GM21447 (cell line): ENCODE measurements around the gene SORCS2.
"Not testable (repeated sequence)": the region's sequence is repeated elsewhere in the genome, so short reads cannot be mapped to it uniquely, and the experiment has no call there.

ENCODE experiments used
- ATAC-seq: cut with Tn5 transposase; IDR thresholded peaks from one replicate; pipeline ENCODE4 v1.9.1; 2021; ENCODE audit not compliant: unreplicated experiment

Gene SORCS2

GRCh38 chr4:7159923-7160322 lies 32.4 kb upstream of the SORCS2 start:
- ATAC-seq = no peak

DNA sequence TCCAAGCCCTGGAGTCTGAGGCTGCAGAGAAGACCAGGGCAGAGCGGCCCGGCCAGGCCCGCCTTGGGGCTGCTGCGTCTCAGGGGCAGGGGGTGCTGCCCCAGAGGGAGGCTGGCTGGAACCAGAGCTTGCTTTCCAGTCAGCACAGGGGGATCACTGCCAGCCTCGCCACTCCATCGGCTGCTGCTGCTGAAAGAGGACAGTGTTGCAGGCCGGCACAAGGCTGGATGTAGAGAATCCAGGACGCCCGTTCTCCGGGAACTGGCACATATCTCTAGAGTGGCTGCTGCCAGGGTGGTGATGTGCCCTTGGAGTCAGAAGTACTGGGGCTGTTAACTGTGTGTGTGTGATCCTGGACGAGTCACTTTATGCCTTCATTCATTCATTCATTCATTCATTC lies 31.9 kb upstream of the SORCS2 start:
- no peak for ATAC-seq

GRCh38 chr4:7160951-7161440 lies 31.3 kb upstream of the SORCS2 start:
- no peak for ATAC-seq

GRCh38 chr4:7161721-7162214 lies 30.6 kb upstream of the SORCS2 start:
- ATAC-seq = no peak

GRCh38 chr4:7165056-7165873 lies 27.1 kb upstream of the SORCS2 start:
- not testable (repeated sequence) for ATAC-seq

- no peak for ATAC-seq
Observed at GRCh38 chr4:7165874-7166201, 26.5 kb upstream of the SORCS2 start.

DNA sequence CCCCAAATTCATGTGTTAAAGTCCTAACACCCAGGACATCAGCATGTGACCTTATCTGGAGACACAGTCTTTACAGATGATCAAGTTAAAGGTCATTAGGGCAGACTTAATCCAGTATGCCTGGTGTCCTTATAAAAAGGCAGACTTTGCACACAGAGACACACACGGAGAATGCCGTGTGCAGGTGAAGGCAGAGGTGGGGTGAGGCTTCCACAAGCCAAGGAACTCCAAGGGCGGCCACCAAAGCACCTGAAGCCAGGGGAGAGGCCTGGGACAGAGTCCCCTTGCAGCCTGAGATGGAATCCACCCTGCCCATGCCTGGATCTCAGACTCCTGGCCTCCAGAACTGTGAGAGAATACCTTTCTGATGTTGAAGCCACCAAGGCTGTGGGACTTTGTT lies 26.1 kb upstream of the SORCS2 start:
- ATAC-seq = no peak

DNA sequence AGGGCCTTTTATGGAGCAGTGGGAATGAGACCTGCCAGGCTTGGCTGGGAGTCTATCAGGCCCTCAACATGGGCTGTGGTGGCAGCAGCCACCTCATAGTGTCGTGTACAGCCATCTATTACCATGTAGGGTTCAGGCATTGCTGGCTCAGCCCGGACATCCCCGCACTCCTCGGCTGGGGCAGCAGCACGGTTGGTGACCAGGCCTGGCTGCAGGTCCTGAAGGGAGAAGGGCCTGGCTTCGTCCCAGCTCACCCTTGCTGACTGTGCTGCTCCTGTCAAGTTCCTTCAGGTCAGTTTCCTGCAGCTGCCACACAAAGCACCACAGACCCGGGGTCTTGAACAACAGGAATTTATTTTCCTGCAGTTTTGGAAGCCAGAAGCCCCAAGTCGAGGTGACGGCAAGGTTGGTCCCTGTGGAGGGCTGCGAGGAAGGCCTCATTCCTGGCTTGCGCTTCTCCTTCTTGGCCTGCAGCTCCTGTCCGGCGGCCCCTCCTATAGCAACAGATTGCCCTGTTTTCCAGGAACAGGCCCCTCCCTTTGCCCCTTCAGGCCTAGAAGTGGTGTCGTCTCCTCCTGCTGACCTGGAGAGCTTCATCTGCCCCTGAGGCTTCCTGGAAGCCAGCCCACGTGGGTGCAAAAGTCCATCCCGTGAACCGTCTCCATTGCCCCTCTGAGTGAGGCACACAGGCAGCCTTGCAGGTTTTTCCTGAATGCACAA lies 25.2 kb upstream of the SORCS2 start:
- no peak for ATAC-seq

GRCh38 chr4:7167706-7168105 lies 24.6 kb upstream of the SORCS2 start:
- ATAC-seq = no peak

DNA sequence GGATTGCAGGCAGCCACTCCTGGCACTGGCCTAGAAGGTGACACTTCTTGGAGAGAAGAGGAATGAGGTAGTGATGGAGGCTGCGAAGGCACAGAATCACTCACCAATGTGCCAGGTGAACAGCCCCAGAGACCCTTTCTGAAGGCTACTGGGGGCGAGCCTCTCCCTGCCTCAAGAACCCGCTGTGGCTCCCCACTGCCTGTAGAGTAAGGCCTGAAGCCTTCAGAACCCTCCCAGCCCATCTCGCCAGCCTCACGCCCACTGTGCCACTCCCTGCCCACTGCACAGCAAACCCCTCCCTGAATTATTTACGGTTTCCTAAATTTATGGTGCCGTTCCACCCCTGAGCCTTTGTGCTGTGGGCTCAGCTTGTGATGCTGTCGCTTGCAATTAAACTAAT lies 24.2 kb upstream of the SORCS2 start:
- no peak for ATAC-seq

GRCh38 chr4:7169134-7169533 lies 23.2 kb upstream of the SORCS2 start:
- ATAC-seq = no peak

GRCh38 chr4:7170012-7170411 lies 22.3 kb upstream of the SORCS2 start:
- ATAC-seq = no peak

- ATAC-seq = no peak
Observed at GRCh38 chr4:7171191-7171900, 21.0 kb upstream of the SORCS2 start.

GRCh38 chr4:7172508-7172907 lies 19.8 kb upstream of the SORCS2 start:
- no peak for ATAC-seq

GRCh38 chr4:7172946-7173345 lies 19.4 kb upstream of the SORCS2 start:
- ATAC-seq = no peak

DNA sequence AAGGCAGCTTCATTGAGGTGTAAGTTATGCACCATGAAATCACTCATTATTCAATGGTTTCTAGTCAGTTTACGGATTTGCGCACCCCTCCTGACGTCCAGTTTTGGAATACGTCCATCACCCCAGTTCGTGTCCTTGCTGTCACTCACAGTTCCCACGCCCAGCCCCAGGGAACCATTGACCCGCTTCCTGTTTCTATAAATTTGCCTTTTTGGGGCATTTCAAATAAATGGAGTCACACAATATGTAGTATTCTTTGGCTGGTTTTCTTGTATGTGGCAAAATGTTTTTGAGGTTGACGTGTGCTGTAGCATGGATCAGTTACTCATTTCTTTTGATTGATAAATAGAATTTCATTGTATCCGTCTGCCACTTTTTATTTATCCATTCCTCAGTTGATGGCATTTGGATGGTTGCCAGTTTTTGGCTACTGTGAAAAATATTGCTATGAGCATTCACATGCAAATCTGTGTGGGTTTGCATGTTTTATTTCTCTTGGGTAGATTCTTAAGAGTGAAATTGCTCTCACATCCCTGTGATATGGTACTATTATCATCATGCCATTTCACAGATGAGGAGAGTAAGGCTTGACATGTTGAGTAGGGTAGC lies 18.4 kb upstream of the SORCS2 start:
- ATAC-seq = no peak

DNA sequence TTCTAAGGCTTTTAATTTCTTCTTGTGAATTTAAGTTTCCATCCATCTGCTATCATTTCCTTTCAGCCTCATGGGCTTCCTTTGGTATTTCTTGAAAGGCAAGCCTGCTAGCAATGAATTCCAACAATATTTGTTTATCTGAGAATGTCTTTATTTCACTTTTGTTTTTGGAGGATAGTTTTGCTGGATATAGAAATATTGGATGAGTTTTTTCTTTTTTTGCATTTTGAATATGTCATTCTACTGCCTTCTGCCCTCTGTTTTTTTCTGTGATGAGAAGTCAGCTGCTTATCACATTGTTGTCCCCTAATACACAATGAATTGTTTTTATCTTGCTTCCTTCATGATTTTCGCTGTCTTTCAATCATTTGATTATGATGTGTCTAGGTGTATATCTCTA lies 13.2 kb upstream of the SORCS2 start:
- ATAC-seq = no peak

GRCh38 chr4:7180938-7181337 lies 11.4 kb upstream of the SORCS2 start:
- ATAC-seq = no peak

GRCh38 chr4:7182616-7183015 lies 9.7 kb upstream of the SORCS2 start:
- no peak for ATAC-seq

GRCh38 chr4:7183161-7183560 lies 9.2 kb upstream of the SORCS2 start:
- no peak for ATAC-seq

DNA sequence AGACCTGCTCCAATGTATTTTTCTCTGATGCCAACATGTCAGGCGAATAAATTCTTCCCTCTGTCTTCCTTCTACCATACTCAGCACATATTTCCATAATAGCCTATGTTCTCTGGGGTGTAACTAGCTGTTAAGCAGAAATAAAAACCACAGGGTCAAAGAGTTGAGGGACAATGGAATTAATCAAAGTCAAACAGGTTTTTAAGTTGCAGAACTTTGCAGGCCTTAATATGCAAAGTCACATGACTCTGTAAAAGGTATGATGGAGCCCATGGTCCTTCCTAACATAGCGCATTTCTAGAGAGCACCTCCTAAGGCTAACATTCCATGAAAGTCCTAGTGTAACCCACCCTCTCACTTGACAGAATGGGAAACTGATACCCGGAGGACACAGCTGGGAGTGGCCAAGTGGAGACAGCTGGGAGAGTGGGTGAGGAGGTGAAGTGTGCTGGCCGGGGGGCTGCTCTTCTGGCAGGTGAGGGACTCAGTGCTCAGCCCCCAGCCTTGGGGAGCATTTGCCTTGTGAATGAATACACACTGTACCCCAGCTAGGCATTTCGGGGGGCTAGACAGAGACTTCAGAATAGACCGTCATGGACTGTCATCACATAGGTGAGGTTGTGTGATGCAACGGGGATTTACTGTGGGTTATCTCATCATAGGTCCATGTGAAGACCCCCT lies 8.4 kb upstream of the SORCS2 start:
- no peak for ATAC-seq
